ENCODE data around the gene SASH1.

SASH1 gene

GRCh38 chr6:148523048-148523447 is 180.4 kb downstream of the SASH1 start:
- DNase-seq (ENCODE audit: low read depth): no peak

DNA sequence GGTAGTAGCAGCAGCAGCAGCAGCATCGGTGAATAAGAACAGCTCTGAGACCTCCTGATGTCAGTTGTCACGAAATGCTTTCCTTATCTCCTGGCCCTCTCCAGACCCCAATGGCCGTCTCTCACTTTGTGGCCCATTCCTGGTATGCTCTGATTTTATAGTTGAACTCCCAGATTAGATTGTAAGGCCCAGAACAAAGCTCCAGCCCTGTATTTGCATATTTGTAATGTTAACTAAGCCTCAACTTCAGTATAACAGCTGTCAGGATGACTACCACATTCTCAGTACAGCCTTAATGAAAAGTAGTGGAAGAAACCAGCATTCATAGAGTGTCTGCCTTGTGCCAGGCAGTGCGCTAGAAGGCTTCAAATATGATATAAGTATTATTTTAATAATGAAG is 180.9 kb downstream of the SASH1 start:
- no peak for DNase-seq (ENCODE audit: low read depth)

DNA sequence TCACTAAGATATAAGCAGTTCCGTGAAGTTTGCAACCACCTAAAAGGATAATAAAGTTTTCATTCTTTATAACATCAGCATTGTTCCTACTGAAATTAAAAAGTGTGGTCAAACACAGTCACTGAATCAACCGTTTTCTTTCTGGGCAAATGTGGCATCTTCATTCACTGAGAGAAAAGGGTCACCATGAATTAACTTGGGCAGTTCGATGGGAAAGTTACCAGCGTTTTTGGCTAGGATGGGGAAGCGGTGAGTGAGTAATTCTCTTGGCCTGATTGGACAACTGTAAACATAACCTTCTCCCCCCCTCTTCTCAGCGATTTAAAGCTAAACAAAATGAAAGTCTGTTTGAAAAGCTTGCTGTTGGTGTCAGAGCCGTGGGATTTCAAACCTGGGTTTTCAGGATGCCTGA is 181.8 kb downstream of the SASH1 start:
- no peak for DNase-seq (ENCODE audit: low read depth)

DNA sequence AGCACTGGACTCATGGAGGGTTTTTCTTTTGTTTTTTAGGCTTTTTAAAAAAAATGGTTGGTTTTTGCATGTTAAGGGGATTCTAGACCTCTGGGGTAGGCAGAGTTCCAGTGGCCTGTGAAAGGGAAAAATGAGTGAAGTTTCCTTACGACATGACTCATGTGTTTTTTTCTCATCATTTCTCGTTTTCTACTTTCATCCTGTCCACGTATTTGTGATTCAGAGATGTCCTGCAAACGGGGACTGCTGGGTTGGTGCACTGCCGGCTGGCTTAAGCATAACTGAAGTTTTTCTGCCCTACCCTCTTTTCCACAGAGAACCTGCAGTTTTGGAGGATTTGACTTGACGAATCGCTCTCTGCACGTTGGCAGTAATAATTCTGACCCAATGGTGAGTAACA is 182.3 kb downstream of the SASH1 start:
- no peak for DNase-seq (ENCODE audit: low read depth)

- DNase-seq (ENCODE audit: low read depth): no peak
Observed at GRCh38 chr6:148525453-148525852, 182.8 kb downstream of the SASH1 start.

DNA sequence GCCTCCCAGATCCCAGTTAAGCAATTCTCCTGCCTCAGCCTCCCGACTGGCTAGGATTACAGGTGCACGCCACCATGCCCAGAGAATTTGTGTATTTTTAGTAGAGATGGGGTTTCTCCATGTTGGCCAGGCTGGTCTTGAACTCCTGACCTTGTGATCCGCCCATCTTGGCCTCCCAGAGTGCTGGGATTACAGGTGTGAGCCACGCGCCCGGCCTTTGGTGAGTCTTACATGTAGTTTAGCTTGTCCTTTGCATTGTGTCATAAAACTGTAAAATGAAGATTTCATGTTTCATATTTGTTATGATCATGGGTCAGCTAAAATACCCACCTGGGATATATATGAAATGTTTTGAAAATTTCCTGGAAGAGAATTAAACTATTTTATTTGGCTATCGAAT is 183.5 kb downstream of the SASH1 start:
- no peak for DNase-seq (ENCODE audit: low read depth)

DNA sequence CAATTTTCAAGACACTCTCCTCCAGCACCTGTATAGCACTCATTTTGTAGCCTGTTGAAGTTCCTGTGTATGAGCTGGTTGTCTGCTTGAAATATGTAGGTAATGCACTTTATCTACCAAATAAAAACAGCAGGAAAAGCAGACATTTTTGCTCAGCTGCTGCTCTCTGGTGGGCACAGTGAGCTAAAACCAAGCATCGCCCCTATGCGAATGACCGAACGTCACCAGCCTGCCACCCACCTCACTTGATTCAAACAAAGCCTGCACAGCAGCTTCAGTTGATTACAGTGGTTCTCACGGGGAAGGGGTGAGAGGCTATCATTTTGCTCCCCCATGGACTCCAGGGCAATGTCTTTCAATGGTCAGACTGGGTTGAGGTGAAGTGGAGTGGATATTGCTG is 185.7 kb downstream of the SASH1 start:
- no peak for DNase-seq (ENCODE audit: low read depth)

DNA sequence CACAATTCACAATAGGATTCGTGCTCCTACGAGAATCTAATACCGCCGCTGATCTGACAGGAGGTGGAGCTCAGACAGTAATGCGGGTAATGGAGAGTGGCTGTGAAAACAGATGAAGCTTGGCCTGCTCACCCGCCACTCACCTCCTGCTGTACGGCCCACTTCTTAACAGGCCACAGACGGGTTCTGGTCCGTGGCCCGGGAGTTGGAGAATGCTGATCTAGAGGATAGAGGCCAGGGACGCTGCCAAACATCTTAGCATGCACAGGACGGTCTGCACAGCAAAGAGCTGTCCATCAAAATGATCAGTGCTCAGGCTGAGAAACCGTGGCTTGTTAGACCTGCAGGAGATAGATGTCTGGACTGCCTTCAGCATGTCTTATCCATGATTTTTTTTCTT is 186.4 kb downstream of the SASH1 start:
- no peak for DNase-seq (ENCODE audit: low read depth)

- no peak for DNase-seq (ENCODE audit: low read depth)
Observed at GRCh38 chr6:148530394-148530953, 187.8 kb downstream of the SASH1 start.

- no peak for DNase-seq (ENCODE audit: low read depth)
Observed at GRCh38 chr6:148530976-148531375, 188.3 kb downstream of the SASH1 start.

GRCh38 chr6:148532698-148533097 is 190.1 kb downstream of the SASH1 start:
- DNase-seq (ENCODE audit: low read depth): no peak

DNA sequence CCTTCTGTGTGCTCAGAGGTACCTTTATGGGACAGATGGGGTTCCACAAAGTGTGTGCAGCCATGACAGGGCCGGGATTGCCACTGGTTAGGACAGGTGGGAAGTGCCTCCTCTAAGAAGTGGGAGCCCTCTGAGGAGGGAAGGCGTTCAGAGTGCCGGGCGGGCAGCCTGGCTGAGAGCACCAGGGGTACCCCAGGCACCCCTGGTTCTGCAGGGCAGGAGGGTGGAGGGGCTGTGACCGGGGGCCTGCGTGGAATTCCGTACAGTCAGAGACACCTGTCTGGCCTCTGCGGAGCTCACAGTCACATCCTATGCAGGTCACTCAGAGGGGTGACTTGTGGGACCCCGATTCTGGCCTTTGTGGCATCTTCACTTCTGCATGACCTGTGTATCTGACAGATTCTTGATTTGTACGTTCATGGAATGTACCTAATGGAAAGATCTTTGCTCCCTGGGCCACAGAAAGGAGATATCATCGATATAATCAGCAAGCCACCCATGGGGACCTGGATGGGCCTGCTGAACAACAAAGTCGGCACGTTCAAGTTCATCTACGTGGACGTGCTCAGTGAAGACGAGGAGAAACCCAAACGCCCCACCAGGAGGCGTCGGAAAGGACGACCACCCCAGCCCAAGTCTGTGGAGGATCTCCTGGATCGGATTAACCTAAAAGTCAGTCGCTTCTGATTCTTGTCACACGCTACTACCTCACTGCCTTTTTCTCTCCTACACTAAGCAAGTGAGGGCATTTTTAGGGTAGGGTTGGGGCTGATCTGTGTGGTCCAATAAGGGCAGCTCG is 190.9 kb downstream of the SASH1 start:
- no peak for DNase-seq (ENCODE audit: low read depth)

DNA sequence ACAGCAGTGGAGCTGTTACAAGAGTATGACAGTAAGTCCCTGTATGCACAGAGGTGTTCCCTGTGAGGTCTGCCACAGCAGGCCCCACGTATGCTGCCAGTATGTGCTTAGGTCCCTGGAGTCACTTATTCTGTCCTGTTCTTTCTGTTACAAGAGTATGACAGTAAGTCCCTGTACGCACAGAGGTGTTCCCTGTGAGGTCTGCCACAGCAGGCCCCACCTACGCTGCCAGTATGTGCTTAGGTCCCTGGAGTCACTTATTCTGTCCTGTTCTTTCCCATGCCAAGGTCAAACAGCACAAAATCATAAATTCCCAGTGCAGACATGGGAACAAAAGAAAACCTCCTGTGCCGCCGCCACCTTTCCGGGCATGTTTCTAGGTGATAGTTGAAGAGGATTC is 192.2 kb downstream of the SASH1 start:
- no peak for DNase-seq (ENCODE audit: low read depth)

DNA sequence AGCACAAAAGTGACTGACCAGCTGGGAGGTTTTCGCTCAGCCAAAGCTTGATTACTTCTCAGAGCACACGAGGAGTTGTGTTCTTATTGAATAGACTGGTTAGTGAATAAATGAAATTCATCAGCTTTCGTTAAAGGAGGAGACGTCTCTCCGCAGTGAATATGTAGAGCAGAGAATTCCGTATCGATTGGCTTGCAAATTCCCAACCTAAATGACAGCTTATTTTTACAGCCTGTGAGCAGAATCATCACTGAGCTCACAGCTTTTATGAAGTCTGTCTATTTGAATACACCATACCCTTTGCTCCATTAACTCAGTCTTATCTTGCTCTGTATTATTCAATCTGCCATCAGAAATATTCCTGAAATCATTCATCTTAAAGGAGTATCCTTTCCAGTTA is 192.7 kb downstream of the SASH1 start:
- DNase-seq (ENCODE audit: low read depth): no peak

- no peak for DNase-seq (ENCODE audit: low read depth)
Observed at GRCh38 chr6:148535976-148536375, 193.3 kb downstream of the SASH1 start.

DNA sequence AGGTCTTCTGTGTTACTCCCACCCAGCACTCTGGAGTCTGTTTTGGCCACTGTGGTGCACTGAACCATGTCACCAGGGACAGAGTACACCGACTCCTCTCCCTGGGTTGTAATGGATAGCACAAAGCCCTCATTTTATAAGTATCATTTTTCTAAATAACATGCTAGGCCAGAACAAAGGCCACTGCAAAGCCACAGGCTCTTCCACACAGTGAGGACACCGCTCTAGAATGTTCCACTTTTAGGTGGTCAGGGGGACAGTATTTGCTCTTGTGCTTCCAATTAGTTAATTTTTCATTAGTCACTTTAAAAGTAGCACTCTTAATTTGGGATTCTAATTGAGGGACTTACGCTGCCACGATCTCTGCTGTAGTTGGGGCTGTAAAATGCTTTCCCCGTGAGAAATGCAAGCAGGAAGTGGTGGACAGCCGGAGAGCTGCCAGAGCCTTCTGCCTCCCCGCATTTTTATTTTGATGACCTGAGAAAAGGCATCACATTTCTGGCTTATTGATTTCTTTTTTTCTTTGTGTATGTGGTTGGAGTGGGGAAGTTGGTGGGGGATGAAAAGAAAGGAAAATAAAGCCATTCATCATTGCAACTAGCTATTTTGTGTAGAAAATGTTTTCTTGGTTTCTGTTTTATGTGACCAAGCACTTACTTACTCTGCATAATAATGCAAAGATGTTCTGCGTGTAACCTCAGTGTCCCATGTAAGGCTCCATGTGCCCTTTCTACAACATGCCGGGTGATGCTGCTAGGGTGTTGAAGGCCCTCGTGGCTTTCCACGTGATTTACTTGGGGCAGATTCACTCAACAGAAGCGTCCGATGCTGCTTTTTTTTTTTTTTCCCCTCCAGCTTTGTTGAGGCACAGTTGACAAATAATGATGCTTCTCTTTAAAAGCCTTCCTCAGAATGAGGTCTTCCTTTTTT is 195.9 kb downstream of the SASH1 start:
- DNase-seq (ENCODE audit: low read depth): no peak

DNA sequence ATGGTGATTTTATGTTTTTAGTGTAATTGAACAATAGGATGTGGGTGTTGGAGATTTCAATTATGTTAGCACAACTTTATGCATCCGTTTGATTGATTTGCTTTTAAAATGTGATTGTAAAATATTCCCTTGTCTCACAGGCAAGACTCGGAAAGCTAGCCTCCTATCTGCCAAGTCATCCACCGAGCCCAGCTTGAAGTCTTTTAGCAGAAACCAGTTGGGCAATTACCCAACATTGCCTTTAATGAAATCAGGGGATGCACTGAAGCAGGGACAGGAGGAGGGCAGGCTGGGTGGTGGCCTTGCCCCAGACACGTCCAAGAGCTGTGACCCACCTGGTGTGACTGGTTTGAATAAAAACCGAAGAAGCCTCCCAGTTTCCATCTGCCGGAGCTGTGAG is 200.9 kb downstream of the SASH1 start:
- DNase-seq (ENCODE audit: low read depth): no peak

- no peak for DNase-seq (ENCODE audit: low read depth)
Observed at GRCh38 chr6:148544421-148544820, 201.8 kb downstream of the SASH1 start.

GRCh38 chr6:148545901-148546300 is 203.3 kb downstream of the SASH1 start:
- DNase-seq (ENCODE audit: low read depth): no peak

DNA sequence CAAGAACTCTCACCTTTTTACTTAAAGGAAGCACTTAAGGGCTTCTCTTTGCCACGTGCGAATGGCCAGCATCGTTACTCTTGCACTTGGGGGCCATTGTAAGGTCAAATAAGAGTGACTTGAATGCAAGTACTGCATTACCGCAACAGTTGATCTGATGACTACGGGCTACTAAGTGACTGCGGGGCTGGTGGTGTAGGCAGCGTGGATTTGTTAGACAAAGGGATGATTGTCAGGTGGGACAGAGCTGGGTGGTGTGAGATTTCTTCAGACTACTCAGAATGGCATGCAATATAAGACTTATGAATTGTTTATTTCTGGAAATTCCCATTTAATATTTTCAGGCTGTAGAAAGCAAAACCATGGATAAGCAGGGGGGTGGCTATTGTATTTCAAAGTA is 204.5 kb downstream of the SASH1 start:
- no peak for DNase-seq (ENCODE audit: low read depth)

- no peak for DNase-seq (ENCODE audit: low read depth)
Observed at GRCh38 chr6:148548065-148548748, 205.6 kb downstream of the SASH1 start.

DNA sequence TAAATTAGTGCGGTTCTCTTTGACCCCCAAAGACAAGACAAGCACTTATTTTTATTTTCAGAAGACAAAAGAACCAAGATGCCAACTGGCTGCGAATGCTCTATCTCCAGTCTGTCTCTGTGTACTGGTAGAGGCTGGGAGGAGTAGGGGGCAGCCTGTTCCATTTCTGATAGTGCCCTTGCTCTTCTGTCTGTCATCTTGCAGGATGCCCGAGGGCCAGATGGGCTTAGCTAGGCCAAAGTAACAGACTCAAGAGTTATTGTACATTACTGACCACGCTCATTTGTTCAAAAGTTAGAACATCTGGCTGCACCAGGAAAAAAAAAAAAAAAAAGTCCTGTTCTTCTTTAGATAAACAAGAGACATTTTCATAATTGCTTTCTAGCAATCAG is 206.1 kb downstream of the SASH1 start:
- DNase-seq (ENCODE audit: low read depth): no peak
